ENCODE data around the gene LILRA1.
"Not testable (repeated sequence)": the region's sequence is repeated elsewhere in the genome, so short reads cannot be mapped to it uniquely, and the experiment has no call there.

GRCh38 chr19:54624234-54624633 is 30.8 kb downstream of the LILRA1 start:
- not testable (repeated sequence) for TF ChIP-seq EZH2 (IDR thresholded peaks at IDR 0.05; ENCODE audit: borderline replicate concordance, low read length)
- TF ChIP-seq, protein P1, sequence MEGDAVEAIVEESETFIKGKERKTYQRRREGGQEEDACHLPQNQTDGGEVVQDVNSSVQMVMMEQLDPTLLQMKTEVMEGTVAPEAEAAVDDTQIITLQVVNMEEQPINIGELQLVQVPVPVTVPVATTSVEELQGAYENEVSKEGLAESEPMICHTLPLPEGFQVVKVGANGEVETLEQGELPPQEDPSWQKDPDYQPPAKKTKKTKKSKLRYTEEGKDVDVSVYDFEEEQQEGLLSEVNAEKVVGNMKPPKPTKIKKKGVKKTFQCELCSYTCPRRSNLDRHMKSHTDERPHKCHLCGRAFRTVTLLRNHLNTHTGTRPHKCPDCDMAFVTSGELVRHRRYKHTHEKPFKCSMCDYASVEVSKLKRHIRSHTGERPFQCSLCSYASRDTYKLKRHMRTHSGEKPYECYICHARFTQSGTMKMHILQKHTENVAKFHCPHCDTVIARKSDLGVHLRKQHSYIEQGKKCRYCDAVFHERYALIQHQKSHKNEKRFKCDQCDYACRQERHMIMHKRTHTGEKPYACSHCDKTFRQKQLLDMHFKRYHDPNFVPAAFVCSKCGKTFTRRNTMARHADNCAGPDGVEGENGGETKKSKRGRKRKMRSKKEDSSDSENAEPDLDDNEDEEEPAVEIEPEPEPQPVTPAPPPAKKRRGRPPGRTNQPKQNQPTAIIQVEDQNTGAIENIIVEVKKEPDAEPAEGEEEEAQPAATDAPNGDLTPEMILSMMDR (IDR thresholded peaks at IDR 0.05; ENCODE audit: low read length) = not testable (repeated sequence)
